Inflammatory macrophage treated with lipopolysaccharide for 4 hours (primary cell): ENCODE data around the gene KIAA0232.

Experiments
- DNase-seq: peaks from one replicate; pipeline ENCODE4 v3.0.0-alpha.2; 2020

KIAA0232 gene, protein sequence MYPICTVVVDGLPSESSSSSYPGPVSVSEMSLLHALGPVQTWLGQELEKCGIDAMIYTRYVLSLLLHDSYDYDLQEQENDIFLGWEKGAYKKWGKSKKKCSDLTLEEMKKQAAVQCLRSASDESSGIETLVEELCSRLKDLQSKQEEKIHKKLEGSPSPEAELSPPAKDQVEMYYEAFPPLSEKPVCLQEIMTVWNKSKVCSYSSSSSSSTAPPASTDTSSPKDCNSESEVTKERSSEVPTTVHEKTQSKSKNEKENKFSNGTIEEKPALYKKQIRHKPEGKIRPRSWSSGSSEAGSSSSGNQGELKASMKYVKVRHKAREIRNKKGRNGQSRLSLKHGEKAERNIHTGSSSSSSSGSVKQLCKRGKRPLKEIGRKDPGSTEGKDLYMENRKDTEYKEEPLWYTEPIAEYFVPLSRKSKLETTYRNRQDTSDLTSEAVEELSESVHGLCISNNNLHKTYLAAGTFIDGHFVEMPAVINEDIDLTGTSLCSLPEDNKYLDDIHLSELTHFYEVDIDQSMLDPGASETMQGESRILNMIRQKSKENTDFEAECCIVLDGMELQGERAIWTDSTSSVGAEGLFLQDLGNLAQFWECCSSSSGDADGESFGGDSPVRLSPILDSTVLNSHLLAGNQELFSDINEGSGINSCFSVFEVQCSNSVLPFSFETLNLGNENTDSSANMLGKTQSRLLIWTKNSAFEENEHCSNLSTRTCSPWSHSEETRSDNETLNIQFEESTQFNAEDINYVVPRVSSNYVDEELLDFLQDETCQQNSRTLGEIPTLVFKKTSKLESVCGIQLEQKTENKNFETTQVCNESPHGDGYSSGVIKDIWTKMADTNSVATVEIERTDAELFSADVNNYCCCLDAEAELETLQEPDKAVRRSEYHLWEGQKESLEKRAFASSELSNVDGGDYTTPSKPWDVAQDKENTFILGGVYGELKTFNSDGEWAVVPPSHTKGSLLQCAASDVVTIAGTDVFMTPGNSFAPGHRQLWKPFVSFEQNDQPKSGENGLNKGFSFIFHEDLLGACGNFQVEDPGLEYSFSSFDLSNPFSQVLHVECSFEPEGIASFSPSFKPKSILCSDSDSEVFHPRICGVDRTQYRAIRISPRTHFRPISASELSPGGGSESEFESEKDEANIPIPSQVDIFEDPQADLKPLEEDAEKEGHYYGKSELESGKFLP (N-terminal part only)

DNA sequence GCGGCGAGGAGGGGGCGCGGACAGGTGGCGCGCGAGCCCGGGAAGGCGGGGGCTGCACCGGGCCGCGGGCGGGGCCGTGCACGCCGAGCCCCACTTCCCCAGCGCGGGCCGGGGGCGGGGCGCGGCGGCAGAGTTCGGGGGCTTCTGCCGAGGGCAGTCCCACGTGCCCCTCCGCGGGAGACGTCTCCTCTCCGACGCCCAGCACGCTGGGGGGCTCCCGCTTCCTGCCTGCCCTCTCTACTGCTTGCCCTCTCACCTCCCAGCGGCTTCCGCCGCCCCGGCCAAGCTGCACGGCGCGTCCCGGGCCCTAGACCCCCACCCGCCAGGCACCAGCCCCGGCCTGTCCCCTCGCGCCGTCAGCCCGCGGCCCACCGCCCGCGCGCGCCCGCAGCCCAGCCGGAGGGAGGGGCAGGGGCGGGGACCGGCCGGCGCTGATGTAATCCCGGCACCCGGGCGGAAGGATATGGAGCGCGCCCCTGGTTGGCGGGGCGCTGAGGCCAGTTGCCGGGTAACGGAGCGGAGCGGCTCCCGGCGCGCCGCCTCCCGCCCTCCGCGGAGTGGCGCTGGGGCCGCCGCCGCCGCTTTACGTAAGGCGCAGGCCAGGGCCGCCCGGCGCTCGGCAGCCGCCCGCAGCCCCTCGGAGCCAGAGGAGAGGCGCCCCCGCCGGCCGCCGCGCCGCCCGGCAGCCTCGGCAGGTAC lies at the start of gene KIAA0232:
KIAA0232 (plus strand) TSS at position 581 of the 699 bp plus-strand sequence. CDS start 41,727 bp downstream, outside the sequence.
- DNase-seq: peak; percentile 93

DNA sequence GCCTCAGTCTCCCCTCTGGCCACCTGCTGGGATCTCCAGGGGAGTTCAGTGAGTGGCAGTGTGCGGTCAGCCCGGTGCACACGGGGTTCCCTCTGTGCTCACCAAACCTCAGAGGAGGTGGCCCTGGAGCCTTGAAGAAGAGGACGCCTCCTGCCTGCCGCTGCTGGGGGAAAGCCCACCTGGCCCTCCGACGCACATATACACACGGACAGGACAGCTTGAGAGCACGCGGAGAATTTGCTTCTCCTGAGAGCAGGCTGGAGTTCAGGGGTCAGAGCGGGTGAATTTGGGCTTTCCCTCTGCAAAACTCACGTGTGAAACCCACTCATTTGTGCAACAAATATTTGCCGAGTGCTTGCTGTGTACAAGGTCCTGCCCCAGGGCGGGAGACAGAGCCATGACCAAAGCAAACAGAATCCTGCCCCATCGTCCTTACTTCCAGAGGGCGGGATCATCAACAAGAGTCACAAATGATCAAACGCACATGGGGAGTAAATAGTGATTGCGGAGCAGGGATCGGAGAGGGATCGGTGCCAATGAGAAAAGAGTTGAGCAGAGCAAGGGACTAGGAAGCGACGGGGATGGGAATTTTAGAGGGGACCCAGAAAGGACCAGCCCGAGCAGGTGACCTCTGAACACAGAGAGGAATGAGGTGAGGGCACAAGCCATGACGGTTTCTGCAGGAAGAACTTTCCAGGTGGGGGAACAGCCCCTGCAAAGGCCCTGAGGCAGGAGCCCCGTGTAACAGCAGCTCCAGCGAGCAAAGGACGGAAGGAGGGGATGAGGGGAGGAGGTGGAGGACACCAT lies 49.0 kb upstream of the KIAA0232 start:
- DNase-seq: no peak

- DNase-seq: peak; percentile 27
Measured at GRCh38 chr4:6734165-6734786, 48.3 kb upstream of the KIAA0232 start.

GRCh38 chr4:6739920-6740319 lies 42.6 kb upstream of the KIAA0232 start:
- no peak for DNase-seq

- no peak for DNase-seq
Measured at GRCh38 chr4:6740347-6740746, 42.2 kb upstream of the KIAA0232 start.

DNA sequence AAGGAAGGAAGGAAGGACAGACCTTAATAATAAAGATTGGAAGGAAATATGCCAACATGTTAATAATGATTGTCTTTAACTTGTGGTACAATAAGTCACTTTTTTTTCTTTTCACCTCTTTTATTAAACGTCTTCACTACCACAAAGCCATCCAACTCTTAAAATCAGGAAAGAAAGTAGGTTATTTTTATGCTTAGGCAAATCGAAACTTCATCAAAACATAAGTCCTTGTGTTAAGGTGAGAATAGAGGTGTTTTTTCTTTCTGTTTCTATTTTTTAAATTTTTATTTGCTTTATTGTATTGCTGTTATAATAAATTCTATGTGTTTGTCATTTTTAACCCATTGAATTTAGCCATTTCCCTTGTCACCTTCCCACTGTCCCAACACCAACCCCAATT lies 40.0 kb upstream of the KIAA0232 start:
- DNase-seq: no peak

DNA sequence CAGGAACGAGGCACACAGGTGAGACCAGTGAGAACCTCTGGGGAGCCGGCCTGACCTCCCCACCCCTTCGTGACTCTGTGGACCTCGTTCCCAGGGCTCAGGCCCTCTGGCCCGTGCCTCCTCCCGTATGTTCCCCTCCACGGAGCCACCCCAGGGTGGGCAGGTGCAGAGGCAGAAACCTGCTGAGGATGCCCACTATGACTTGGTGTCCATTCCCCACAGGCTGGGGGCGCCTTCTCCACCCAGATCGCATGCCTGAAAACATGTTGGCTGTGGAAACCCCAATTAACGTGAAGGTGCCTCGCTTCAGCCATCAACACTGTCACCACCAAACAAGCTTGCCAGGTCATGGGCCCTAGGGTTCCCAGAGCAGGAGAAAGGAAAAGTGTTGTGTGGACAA lies 39.5 kb upstream of the KIAA0232 start:
- no peak for DNase-seq

DNA sequence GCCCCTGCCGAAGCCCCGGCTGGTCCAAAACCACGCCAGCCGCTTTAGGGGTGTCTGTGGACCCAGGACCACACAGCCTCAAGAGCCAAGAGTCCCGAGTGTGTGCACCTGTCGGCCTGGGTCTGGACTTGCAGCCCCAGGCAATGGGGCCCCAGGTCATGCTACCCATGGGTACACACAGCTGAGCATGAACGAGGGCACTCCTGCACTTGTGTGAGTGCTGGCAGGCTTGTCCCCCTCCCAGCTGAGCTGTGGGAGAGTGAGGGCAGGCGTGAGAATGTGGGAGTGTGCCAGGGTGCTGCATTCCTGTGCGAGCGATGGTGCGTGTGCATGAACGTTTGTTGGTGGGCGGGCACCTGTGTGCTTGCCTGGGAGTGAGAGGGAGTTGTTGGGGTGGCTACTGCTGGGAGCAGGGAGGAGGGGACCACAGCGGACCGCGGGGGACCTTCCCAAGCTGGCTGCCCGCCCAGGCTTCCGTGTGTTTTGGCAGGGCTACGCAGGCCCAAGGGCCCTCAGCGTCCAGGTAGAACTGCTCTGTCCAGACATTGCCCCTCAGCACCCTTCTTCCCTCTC lies 35.7 kb upstream of the KIAA0232 start:
- DNase-seq: no peak

GRCh38 chr4:6747294-6748051 lies 35.1 kb upstream of the KIAA0232 start:
- no peak for DNase-seq

DNA sequence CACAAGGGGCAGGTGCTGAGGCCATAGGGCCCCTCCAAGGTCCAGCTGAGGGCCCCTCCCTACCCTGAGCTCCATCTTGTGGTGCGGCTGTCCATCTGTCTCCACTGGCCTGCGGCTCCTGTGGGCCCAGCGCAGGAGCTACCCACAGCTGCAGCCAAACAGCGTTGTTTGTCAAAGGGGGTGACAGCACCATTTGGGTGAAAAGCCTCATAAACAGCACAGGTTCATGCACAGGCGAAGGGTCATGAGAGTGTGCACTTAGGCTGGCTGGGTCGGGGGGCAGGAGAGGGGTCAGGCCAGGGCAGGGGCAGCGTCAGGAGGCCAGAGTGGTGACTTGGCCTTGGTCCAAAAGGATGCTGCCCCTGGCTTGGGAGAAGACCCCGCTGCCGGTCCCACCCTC lies 34.2 kb upstream of the KIAA0232 start:
- DNase-seq: no peak

DNA sequence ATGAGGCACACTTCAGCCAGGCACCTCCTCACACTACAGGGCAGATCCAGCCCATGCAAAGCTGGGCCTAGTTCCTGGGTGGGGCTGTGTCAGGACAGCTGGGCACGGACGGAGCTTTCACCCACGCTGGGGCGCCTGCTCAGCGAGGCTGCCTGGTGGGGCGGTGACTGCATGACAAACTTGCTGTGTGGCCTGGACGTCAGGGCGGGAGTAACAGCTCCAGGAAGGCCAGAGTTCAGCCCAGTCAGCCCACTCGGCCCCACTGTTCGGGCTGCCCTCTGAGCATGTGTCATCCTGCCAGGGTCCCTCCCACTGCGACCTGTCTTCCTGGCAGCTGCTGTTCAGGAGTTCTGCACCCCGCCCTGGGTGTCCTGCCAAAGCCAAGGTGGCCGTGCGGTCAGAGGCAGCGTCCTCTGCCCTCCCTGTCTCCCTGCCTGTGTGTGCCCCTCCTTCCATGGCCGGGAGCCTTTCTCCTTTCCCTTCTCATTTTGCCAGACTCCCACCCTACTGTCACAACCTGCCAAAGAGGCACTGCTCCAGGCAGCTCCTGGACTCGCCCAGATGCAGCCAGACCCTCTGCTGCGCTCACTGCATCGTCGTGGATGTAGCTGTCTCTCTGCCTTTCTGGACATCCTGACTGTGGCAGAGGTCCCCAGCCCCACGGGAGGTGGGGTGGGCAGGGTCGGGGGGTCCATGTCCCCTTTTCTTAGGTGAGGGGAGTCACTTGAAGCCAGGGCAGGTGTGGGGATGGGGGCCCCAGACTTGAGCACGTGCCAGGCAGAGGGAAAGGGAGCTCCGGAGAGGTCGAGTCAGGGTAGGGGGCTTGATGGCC lies 33.0 kb upstream of the KIAA0232 start:
- peak; percentile 89 for DNase-seq

GRCh38 chr4:6750286-6751221 lies 32.0 kb upstream of the KIAA0232 start:
- no peak for DNase-seq

DNA sequence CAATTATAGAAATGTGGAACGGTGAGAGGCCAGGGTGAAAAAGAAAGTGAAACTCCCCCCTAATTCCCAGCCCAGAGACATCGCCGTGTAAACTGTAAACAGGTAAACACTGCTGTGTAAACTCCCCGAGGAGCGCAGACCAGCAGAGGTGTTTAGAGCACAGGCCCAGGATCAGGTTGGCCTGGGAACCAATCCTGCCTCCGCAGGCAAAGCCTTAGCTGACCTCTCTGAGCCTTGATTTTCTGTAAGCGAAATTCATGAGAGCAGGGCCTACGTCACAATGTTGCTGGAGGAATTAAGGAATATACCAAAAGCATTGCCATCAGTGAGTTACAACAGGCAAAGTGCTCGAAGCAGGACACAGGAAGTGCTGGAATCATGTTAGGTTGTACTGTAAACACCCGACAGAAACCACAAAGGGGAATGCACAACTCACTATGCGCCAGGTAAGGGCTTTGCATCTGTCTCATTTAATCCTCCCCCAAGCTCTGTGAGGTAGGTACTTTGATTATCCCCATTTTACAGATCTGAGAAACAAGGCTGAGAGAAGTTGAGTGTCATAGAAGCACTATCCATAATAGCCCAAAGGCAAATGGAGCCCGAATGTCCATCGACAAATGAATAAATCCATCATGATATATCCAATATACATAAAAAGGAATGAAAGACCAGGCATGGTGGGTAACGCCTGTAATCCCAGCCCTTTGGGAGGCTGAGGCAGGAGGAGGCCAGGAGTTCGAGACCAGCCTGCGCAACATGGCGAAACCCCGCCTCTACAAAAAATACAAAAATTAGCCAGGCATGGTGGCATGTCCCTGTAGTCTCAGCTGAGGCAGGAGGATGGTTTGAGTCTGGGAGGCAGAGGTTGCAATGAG lies 30.7 kb upstream of the KIAA0232 start:
- DNase-seq: no peak

DNA sequence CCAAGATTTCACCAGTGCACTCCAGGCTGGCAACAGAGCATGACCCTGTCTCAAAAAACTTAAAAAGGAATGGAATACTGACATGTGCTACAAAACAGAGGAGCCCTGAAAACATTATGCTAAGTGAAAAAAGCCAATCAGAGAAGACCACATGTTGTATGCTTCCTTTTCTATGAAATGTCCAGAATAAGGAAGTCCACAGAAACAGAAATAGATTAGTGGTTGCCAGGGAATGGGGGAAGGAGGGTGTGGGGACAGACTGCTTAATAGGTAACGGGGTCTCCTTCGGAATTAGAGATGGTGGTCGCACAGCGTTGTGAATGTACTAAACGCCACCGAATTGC lies 30.1 kb upstream of the KIAA0232 start:
- DNase-seq: peak; percentile 58

DNA sequence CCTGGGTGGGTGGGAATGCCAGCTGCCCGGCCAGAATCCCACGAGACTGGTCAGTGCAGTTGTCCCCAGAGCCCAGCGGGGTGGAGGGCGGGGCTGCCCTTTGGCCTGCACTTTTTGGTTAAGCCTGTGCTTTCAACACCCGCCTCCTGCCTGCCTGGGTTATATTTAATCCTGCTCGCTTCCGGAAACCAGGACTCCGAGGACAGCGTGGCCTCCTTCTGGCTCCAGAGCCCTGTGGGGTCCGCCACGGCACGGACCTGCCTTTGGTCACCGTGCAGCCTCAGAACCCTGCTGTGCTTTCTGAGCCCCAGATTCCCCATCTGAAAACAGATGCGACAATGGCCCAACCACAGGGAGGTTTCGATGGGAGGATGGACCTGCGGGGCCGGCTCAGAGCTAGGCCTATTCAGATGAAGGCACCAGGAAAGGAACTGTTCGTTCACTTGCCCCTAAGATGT lies 29.4 kb upstream of the KIAA0232 start:
- DNase-seq: peak; percentile 16

GRCh38 chr4:6753891-6754290 lies 28.6 kb upstream of the KIAA0232 start:
- no peak for DNase-seq
